ENCODE data around the gene STAT6. TPM values are rescaled to one million over a fixed set of nuclear protein-coding genes. Genes with fewer than 3 reads are reported as not detected.
A peak's percentile ranks its signal among the peaks of the same experiment; 100 is the strongest.

STAT6 gene
- total RNA-seq, 1 donor from 2014 or later, result 269 TPM

DNA sequence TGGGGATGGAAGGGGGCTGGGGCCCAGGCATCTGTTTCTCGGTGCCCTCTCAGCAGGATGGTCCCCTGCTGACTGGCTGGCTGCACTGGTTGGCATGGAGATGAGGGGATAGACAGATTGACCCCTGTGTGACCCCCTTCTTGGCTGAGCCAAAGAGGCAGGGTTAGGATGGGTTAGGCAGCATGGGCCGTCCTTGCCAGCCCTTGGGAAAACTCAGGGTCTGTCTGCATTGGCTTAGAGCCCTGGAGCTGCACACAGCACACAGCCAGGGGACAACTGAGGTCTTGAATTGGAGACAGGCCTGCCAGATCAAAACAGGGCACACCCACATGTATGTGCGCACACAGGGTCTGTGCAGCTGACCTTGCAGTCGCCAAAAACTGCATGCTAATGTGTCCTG lies 47.5 kb upstream of the STAT6 start:
- Histone ChIP-seq H3K36me3 (peaks cover 100% of the 10 kb centered on the region), H3K27ac (no peak overlapping the region)
- no peak for ATAC-seq

DNA sequence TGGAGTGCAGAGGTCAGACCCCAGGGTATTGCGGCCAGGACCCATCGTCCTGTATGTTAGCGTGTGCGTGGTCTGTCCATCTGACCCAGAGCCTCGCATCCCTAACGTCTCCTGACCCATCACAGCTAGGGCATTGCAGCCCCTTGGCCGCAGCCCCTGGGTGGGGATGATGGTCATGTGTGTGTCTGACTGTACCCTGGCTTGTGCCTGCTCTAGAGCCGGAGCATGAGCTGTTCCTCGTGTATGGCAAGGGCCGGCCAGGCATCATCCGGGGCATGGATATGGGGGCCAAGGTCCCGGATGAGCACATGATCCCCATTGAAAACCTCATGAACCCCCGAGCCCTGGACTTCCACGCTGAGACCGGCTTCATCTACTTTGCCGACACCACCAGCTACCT lies 47.0 kb upstream of the STAT6 start:
- no peak overlapping the region for H3K4me3 ChIP-seq
- no peaks in the 10 kb centered on the region for H3K9me3 ChIP-seq
- DNase-seq (no peak), ATAC-seq (no peak)
- H3K27ac ChIP-seq, result no peak overlapping the region
- TF ChIP-seq, protein P1, sequence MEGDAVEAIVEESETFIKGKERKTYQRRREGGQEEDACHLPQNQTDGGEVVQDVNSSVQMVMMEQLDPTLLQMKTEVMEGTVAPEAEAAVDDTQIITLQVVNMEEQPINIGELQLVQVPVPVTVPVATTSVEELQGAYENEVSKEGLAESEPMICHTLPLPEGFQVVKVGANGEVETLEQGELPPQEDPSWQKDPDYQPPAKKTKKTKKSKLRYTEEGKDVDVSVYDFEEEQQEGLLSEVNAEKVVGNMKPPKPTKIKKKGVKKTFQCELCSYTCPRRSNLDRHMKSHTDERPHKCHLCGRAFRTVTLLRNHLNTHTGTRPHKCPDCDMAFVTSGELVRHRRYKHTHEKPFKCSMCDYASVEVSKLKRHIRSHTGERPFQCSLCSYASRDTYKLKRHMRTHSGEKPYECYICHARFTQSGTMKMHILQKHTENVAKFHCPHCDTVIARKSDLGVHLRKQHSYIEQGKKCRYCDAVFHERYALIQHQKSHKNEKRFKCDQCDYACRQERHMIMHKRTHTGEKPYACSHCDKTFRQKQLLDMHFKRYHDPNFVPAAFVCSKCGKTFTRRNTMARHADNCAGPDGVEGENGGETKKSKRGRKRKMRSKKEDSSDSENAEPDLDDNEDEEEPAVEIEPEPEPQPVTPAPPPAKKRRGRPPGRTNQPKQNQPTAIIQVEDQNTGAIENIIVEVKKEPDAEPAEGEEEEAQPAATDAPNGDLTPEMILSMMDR (IDR thresholded peaks at IDR 0.05), result no peak
- H3K36me3 ChIP-seq, result peaks cover 96% of the 10 kb centered on the region
- intact Hi-C loops (cut with DNase I), result no loop called here
- peaks cover 42% of the 10 kb centered on the region for H3K4me1 ChIP-seq
- H3K27me3 ChIP-seq (ENCODE audit: low read depth), result no peaks in the 10 kb centered on the region

More for the DNA sequence above, 47.5 kb upstream of the STAT6 start:
- peaks cover 37% of the 10 kb centered on the region for H3K4me1 ChIP-seq
- no peaks in the 10 kb centered on the region for H3K27me3 ChIP-seq (ENCODE audit: low read depth)
- intact Hi-C loops (cut with DNase I), result no loop called here
- no peak for DNase-seq
- no peak overlapping the region for H3K4me3 ChIP-seq
- no peaks in the 10 kb centered on the region for H3K9me3 ChIP-seq
- TF ChIP-seq, protein P1 (IDR thresholded peaks at IDR 0.05), result no peak

DNA sequence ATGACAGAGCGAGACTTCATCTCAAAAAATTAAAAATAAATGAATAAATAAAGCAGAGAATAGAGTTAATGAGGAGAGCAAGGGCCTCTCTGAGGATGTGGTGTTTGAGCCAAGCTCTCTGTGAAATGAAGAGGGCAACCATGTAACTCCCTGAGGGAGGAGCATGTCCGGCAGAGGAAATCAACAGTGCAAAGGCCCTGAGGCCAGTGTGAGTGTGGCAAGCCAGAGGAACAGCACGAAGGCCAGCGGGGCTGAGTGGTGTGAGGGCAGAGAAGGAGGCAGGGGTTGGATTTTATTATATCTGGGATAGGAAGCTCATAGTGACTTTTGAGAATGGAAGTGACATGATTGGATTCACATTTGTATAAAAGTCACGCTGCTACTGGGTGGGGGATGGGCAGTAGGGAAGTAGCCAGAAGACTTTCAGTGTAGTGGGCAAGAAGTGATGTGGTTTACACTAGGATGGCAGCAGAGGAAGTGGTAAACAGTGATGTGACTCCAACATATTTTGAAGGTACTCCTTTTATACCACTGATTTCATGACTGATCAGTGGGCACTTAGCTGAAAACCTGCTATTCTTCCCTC lies 46.5 kb upstream of the STAT6 start:
- intact Hi-C loops (cut with DNase I), result no loop called here
- no peak for DNase-seq
- Histone ChIP-seq H3K36me3 (peaks cover 90% of the 10 kb centered on the region), H3K27ac (no peak overlapping the region), H3K27me3 (ENCODE audit: low read depth) (no peaks in the 10 kb centered on the region), H3K4me1 (peaks cover 47% of the 10 kb centered on the region), H3K9me3 (no peaks in the 10 kb centered on the region), H3K4me3 (no peak overlapping the region)
- peak; percentile 38 to 48 for ATAC-seq
- TF ChIP-seq, protein P1 (IDR thresholded peaks at IDR 0.05), result no peak

DNA sequence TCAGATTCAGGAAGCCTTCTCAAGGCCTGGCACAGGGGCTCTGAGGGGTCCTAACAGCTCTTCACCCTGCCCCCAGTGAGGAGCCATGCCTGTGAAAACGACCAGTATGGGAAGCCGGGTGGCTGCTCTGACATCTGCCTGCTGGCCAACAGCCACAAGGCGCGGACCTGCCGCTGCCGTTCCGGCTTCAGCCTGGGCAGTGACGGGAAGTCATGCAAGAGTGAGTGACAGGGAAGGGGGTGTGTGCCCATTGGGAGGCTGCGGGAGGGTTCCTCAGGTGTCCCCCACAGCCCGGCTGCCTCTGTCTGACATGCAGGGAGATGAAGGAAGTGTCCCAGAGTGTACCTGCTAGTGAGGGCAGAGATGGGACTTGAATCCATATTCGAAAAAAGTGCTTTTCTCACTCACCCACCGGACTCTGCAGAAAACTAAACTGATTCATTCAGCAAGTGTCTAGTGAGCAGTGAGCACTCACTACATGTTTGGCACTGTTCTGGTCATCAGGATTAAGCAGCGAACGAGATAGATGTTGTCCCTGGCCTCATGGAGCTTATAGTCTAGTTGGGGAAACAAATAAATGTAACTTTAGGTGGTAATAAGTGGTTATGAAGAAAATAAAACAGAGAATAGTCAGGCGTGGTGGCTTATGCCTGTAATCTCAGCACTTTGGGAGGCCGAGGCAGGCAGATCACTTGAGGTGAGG lies 45.7 kb upstream of the STAT6 start:
- no peaks in the 10 kb centered on the region for H3K9me3 ChIP-seq
- DNase-seq, result no peak
- TF ChIP-seq, protein P1 (IDR thresholded peaks at IDR 0.05), result no peak
- no peak overlapping the region for H3K4me3 ChIP-seq
- no peaks in the 10 kb centered on the region for H3K27me3 ChIP-seq (ENCODE audit: low read depth)
- H3K4me1 ChIP-seq, result peaks cover 55% of the 10 kb centered on the region
- H3K27ac ChIP-seq, result peak overlapping the region; percentile 18
- intact Hi-C loops (cut with DNase I), result no loop called here
- H3K36me3 ChIP-seq, result peaks cover 82% of the 10 kb centered on the region
- ATAC-seq, result no peak

DNA sequence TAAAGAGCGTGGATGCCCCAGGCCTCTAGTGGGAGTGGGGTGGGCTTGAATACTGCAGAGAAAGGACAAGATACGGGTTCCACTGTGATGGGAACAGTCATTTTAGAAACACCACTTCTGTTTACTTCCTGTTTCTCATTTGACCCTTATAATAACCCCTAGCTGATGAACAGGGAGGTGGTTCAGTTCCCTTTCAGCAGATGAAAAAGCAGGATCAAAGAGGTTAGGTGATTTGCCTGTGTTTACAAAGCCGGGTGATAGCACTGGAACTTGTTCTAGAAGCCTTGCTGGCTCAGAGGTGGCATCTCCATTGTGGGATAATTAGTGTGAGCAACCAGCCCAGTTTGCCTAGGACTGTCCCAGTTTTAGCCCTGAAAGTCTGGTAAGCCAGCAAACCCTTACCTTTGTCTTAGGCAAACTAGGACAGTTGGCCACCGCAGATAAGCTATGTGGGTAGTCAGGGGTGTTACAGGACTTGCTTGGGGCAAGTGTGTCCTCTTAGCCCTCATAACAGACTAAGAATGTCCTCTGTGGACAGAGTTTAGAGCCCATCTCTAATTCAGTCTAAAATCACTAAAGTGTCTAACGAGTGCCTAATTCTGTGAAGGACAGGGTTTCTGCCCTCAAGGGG lies 43.8 kb upstream of the STAT6 start:
- H3K27me3 ChIP-seq (ENCODE audit: low read depth), result no peaks in the 10 kb centered on the region
- TF ChIP-seq, protein P1 (IDR thresholded peaks at IDR 0.05), result no peak
- ATAC-seq (no peak), DNase-seq (no peak)
- intact Hi-C loops (cut with DNase I), result no loop called here
- no peak overlapping the region for H3K4me3 ChIP-seq
- peaks cover 71% of the 10 kb centered on the region for H3K36me3 ChIP-seq
- peaks cover 74% of the 10 kb centered on the region for H3K4me1 ChIP-seq
- H3K9me3 ChIP-seq, result no peaks in the 10 kb centered on the region
- no peak overlapping the region for H3K27ac ChIP-seq
